Nephron progenitor cell (in vitro differentiated cells): ENCODE data around the gene ARHGEF7.

Source experiments
- DNase-seq: peaks from one replicate; pipeline ENCODE4 v3.0.0; 2021
- H3K27ac Mint-ChIP-seq: 2 replicates; pipeline ENCODE4 v1.8.0; 2021; ENCODE audit warnings: mild to moderate bottlenecking, moderate library complexity, mixed read lengths
- H3K27me3 Mint-ChIP-seq: 2 replicates; pipeline ENCODE4 v1.8.0; 2021; ENCODE audit warnings: mild to moderate bottlenecking, low read depth, mixed read lengths; ENCODE audit not compliant: poor library complexity
- H3K36me3 Mint-ChIP-seq: 2 replicates; pipeline ENCODE4 v1.8.0; 2021; ENCODE audit warnings: low read depth, mixed read lengths
- H3K4me1 Mint-ChIP-seq: 2 replicates; pipeline ENCODE4 v1.8.0; 2021; ENCODE audit warnings: mixed read lengths
- H3K4me3 Mint-ChIP-seq: 2 replicates; pipeline ENCODE4 v1.8.0; 2021; ENCODE audit warnings: mild to moderate bottlenecking, moderate library complexity, mixed read lengths
- H3K9me3 Mint-ChIP-seq: 2 replicates; pipeline ENCODE4 v1.8.0; 2021; ENCODE audit warnings: mild to moderate bottlenecking, moderate library complexity, mixed read lengths
- CTCF ChIP-seq: fragments of 200-600 bp; sonication (generic); IDR thresholded peaks from 2 replicates; pipeline ENCODE4 v1.5.0; 2021; ENCODE audit warnings: antibody characterized with exemption

Gene ARHGEF7

GRCh38 chr13:111337741-111338140 is 222.6 kb downstream of the ARHGEF7 start:
- no peak for TF ChIP-seq CTCF
- H3K36me3 Mint-ChIP-seq: peaks cover 4% of the 10 kb centered on the region
- peaks cover 4% of the 10 kb centered on the region for H3K27me3 Mint-ChIP-seq
- no peak overlapping the region for H3K4me3 Mint-ChIP-seq
- H3K27ac Mint-ChIP-seq: no peak overlapping the region
- H3K9me3 Mint-ChIP-seq: peaks cover 15% of the 10 kb centered on the region
- no peak for DNase-seq
- H3K4me1 Mint-ChIP-seq: no peaks in the 10 kb centered on the region

- H3K27ac Mint-ChIP-seq: no peak overlapping the region
- peaks cover 4% of the 10 kb centered on the region for H3K4me1 Mint-ChIP-seq
- peaks cover 4% of the 10 kb centered on the region for H3K36me3 Mint-ChIP-seq
- H3K4me3 Mint-ChIP-seq: no peak overlapping the region
- H3K9me3 Mint-ChIP-seq: peaks cover 9% of the 10 kb centered on the region
- H3K27me3 Mint-ChIP-seq: peaks cover 10% of the 10 kb centered on the region
- DNase-seq: no peak
- no peak for TF ChIP-seq CTCF
Measured at GRCh38 chr13:111338841-111339240, 223.7 kb downstream of the ARHGEF7 start.

- H3K27me3 Mint-ChIP-seq: peaks cover 10% of the 10 kb centered on the region
- DNase-seq: no peak
- peaks cover 2% of the 10 kb centered on the region for H3K9me3 Mint-ChIP-seq
- TF ChIP-seq CTCF: no peak
- no peak overlapping the region for H3K4me3 Mint-ChIP-seq
- H3K36me3 Mint-ChIP-seq: no peaks in the 10 kb centered on the region
- H3K27ac Mint-ChIP-seq: no peak overlapping the region
- peaks cover 8% of the 10 kb centered on the region for H3K4me1 Mint-ChIP-seq
Measured at GRCh38 chr13:111339366-111340143, 224.4 kb downstream of the ARHGEF7 start.

GRCh38 chr13:111341886-111342285 is 226.8 kb downstream of the ARHGEF7 start:
- TF ChIP-seq CTCF: no peak
- no peak for DNase-seq
- Mint-ChIP-seq H3K27me3 (peaks cover 13% of the 10 kb centered on the region), H3K36me3 (no peaks in the 10 kb centered on the region), H3K9me3 (no peaks in the 10 kb centered on the region), H3K4me3 (no peak overlapping the region), H3K27ac (no peak overlapping the region), H3K4me1 (peaks cover 14% of the 10 kb centered on the region)

GRCh38 chr13:111342721-111343120 is 227.6 kb downstream of the ARHGEF7 start:
- Mint-ChIP-seq H3K27ac (no peak overlapping the region), H3K36me3 (no peaks in the 10 kb centered on the region), H3K9me3 (no peaks in the 10 kb centered on the region), H3K4me1 (peaks cover 14% of the 10 kb centered on the region), H3K27me3 (peaks cover 13% of the 10 kb centered on the region), H3K4me3 (no peak overlapping the region)
- TF ChIP-seq CTCF: no peak
- no peak for DNase-seq
